ENCODE results near the gene SHROOM3. TPM values are rescaled to one million over a fixed set of nuclear protein-coding genes. Genes with fewer than 3 reads are reported as not detected.
A peak's percentile ranks its signal among the peaks of the same experiment; 100 is the strongest.

The SHROOM3 gene
- total and polyA plus RNA-seq, 4 donors, result 14.4 to 75.1 (median 47.3) TPM

GRCh38 chr4:76802236-76803021 lies 367.4 kb downstream of the SHROOM3 start:
- Histone ChIP-seq H3K27me3 (ENCODE audit: control insufficient read depth in 3 of 3, insufficient read depth in 3 of 3, low read length in 2 of 3) (no peaks in the 10 kb centered on the region), H3K27ac (ENCODE audit: low read depth in 1 of 2, low read length in 1 of 2) (peak overlapping the region in 1 of 2 donors; percentile 48), H3K9me3 (ENCODE audit: control insufficient read depth in 4 of 4, insufficient read depth in 3 of 4, low read length in 3 of 4) (no peaks in the 10 kb centered on the region), H3K4me1 (ENCODE audit: control insufficient read depth in 5 of 5, insufficient read depth in 5 of 5, low read length in 5 of 5) (peaks cover 0 to 26% (median 6%) of the 10 kb centered on the region in 5 donors), H3K36me3 (ENCODE audit: control insufficient read depth in 4 of 4, insufficient read depth in 4 of 4, low read length in 4 of 4) (no peaks in the 10 kb centered on the region), H3K9ac (ENCODE audit: insufficient read depth in 1 of 2, low read length in 2 of 2) (peak overlapping the region in 1 of 2 donors; percentile 56), H3K4me3 (no peak overlapping the region)
- DNase-seq (peak; percentile 73 to 88 (median 83)), ATAC-seq (ENCODE audit: insufficient read depth, low FRiP score) (no peak)
- WGBS, 2 donors, result 71 to 73% methylated on average over 19 to 20 of the region's 20 CpGs
- TF ChIP-seq, protein P1, sequence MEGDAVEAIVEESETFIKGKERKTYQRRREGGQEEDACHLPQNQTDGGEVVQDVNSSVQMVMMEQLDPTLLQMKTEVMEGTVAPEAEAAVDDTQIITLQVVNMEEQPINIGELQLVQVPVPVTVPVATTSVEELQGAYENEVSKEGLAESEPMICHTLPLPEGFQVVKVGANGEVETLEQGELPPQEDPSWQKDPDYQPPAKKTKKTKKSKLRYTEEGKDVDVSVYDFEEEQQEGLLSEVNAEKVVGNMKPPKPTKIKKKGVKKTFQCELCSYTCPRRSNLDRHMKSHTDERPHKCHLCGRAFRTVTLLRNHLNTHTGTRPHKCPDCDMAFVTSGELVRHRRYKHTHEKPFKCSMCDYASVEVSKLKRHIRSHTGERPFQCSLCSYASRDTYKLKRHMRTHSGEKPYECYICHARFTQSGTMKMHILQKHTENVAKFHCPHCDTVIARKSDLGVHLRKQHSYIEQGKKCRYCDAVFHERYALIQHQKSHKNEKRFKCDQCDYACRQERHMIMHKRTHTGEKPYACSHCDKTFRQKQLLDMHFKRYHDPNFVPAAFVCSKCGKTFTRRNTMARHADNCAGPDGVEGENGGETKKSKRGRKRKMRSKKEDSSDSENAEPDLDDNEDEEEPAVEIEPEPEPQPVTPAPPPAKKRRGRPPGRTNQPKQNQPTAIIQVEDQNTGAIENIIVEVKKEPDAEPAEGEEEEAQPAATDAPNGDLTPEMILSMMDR (IDR thresholded peaks at IDR 0.05; ENCODE audit: control extremely low read depth, extremely low read depth), result no peak

GRCh38 chr4:76803522-76803921 lies 368.5 kb downstream of the SHROOM3 start:
- Histone ChIP-seq H3K27ac (ENCODE audit: low read depth in 1 of 2, low read length in 1 of 2) (peak overlapping the region in 1 of 2 donors; percentile 45), H3K9ac (ENCODE audit: insufficient read depth in 1 of 2, low read length in 2 of 2) (no peak overlapping the region), H3K4me3 (no peak overlapping the region), H3K27me3 (ENCODE audit: control insufficient read depth in 3 of 3, insufficient read depth in 3 of 3, low read length in 2 of 3) (no peaks in the 10 kb centered on the region), H3K9me3 (ENCODE audit: control insufficient read depth in 4 of 4, insufficient read depth in 3 of 4, low read length in 3 of 4) (peaks cover under 1 to 4% (median 3%) of the 10 kb centered on the region in 4 donors), H3K4me1 (ENCODE audit: control insufficient read depth in 5 of 5, insufficient read depth in 5 of 5, low read length in 5 of 5) (peaks cover 0 to 26% (median 6%) of the 10 kb centered on the region in 5 donors), H3K36me3 (ENCODE audit: control insufficient read depth in 4 of 4, insufficient read depth in 4 of 4, low read length in 4 of 4) (no peaks in the 10 kb centered on the region)
- ATAC-seq (ENCODE audit: insufficient read depth, low FRiP score) (no peak), DNase-seq (peak in 2 of 3 donors; percentile 33 to 37)
- WGBS, 2 donors, result 61 to 79% methylated on average over 5 of the region's 5 CpGs
- TF ChIP-seq, protein P1 (IDR thresholded peaks at IDR 0.05; ENCODE audit: control extremely low read depth, extremely low read depth), result no peak

- H3K27ac ChIP-seq (ENCODE audit: low read depth in 1 of 2, low read length in 1 of 2), result peak overlapping the region in 1 of 2 donors; percentile 45
- H3K4me3 ChIP-seq, result no peak overlapping the region
- no peaks in the 10 kb centered on the region for H3K36me3 ChIP-seq (ENCODE audit: control insufficient read depth in 4 of 4, insufficient read depth in 4 of 4, low read length in 4 of 4)
- 69 to 82% methylated on average over 5 of the region's 5 CpGs for WGBS, 2 donors
- ATAC-seq (ENCODE audit: insufficient read depth, low FRiP score), result no peak
- TF ChIP-seq, protein P1 (IDR thresholded peaks at IDR 0.05; ENCODE audit: control extremely low read depth, extremely low read depth), result no peak
- no peak for DNase-seq
- no peak overlapping the region for H3K9ac ChIP-seq (ENCODE audit: insufficient read depth in 1 of 2, low read length in 2 of 2)
- no peaks in the 10 kb centered on the region for H3K27me3 ChIP-seq (ENCODE audit: control insufficient read depth in 3 of 3, insufficient read depth in 3 of 3, low read length in 2 of 3)
- H3K4me1 ChIP-seq (ENCODE audit: control insufficient read depth in 5 of 5, insufficient read depth in 5 of 5, low read length in 5 of 5), result peaks cover 0 to 26% (median 6%) of the 10 kb centered on the region in 5 donors
- peaks cover 3 to 5% (median 4%) of the 10 kb centered on the region in 4 donors for H3K9me3 ChIP-seq (ENCODE audit: control insufficient read depth in 4 of 4, insufficient read depth in 3 of 4, low read length in 3 of 4)
Observed at GRCh38 chr4:76804096-76804495, 369.1 kb downstream of the SHROOM3 start.
